HFFc6 (cell line): ENCODE data around the gene SDHAF4. TPM values are rescaled to one million over a fixed set of nuclear protein-coding genes. Genes with fewer than 3 reads are reported as not detected.

Experiments used
- DNase-seq: peaks from one replicate; pipeline ENCODE4 v3.0.0-alpha.2; 2018
- H3K27ac Mint-ChIP-seq: 2 replicates; pipeline ENCODE4 v1.8.0; 2020; ENCODE audit warnings: mild to moderate bottlenecking, mixed read lengths
- H3K27me3 Mint-ChIP-seq: 2 replicates; pipeline ENCODE4 v1.8.0; 2021; ENCODE audit warnings: mild to moderate bottlenecking, moderate library complexity, mixed read lengths; ENCODE audit not compliant: insufficient read depth
- H3K36me3 Mint-ChIP-seq: 2 replicates; pipeline ENCODE4 v1.8.0; 2021; ENCODE audit warnings: low read depth, mixed read lengths
- H3K4me1 Mint-ChIP-seq: 2 replicates; pipeline ENCODE4 v1.8.0; 2020; ENCODE audit warnings: low read depth, mixed read lengths
- H3K4me3 Mint-ChIP-seq: 2 replicates; pipeline ENCODE4 v1.8.0; 2020; ENCODE audit warnings: mild to moderate bottlenecking, moderate library complexity, mixed read lengths
- H3K9me3 Mint-ChIP-seq: 2 replicates; pipeline ENCODE4 v1.8.0; 2020; ENCODE audit warnings: mild to moderate bottlenecking, mixed read lengths
- CTCF ChIP-seq: fragments of 200-600 bp; sonication (generic); IDR thresholded peaks from 2 replicates; pipeline ENCODE4 v1.5.0; 2021; ENCODE audit warnings: antibody characterized with exemption, mild to moderate bottlenecking
- total RNA-seq, 6 experiments: library from RNA; stranded (reverse); fragmentation: NEBNext Ultra II Directional; extraction: Animal tissue kit (Norgen Biotek cat#: 25700); gene quantifications; 2 replicates in 1 of 6; 3 replicates in 5 of 6; pipeline ENCODE4 v1.2.3, GENCODE V29; 2021

SDHAF4 gene
- total RNA-seq, 6 experiments from 2014 or later, result 5.8 to 7.6 (median 6.9) TPM

- no peak for DNase-seq
- Mint-ChIP-seq H3K4me1 (peaks cover 11% of the 10 kb centered on the region), H3K4me3 (no peak overlapping the region), H3K36me3 (no peaks in the 10 kb centered on the region), H3K9me3 (no peaks in the 10 kb centered on the region), H3K27me3 (no peaks in the 10 kb centered on the region), H3K27ac (no peak overlapping the region)
- TF ChIP-seq CTCF, result no peak
Measured at GRCh38 chr6:70530023-70530422, 36.7 kb upstream of the SDHAF4 start.

- H3K36me3 Mint-ChIP-seq, result no peaks in the 10 kb centered on the region
- no peak overlapping the region for H3K27ac Mint-ChIP-seq
- DNase-seq, result no peak
- TF ChIP-seq CTCF, result no peak
- H3K4me1 Mint-ChIP-seq, result peaks cover 11% of the 10 kb centered on the region
- peaks cover 1% of the 10 kb centered on the region; the same call in 1 of the 2 replicates for H3K27me3 Mint-ChIP-seq
- no peak overlapping the region for H3K4me3 Mint-ChIP-seq
- no peaks in the 10 kb centered on the region for H3K9me3 Mint-ChIP-seq
Measured at GRCh38 chr6:70531133-70531532, 35.6 kb upstream of the SDHAF4 start.

GRCh38 chr6:70537266-70537665, 29.5 kb upstream of the SDHAF4 start:
- no peaks in the 10 kb centered on the region for H3K4me1 Mint-ChIP-seq
- peaks cover 1% of the 10 kb centered on the region; the same call in 1 of the 2 replicates for H3K27me3 Mint-ChIP-seq
- no peak overlapping the region for H3K27ac Mint-ChIP-seq
- H3K9me3 Mint-ChIP-seq, result no peaks in the 10 kb centered on the region
- no peaks in the 10 kb centered on the region for H3K36me3 Mint-ChIP-seq
- TF ChIP-seq CTCF, result no peak
- H3K4me3 Mint-ChIP-seq, result no peak overlapping the region
- DNase-seq, result no peak

- H3K36me3 Mint-ChIP-seq, result no peaks in the 10 kb centered on the region
- H3K27ac Mint-ChIP-seq, result no peak overlapping the region
- peaks cover 1% of the 10 kb centered on the region; the same call in 1 of the 2 replicates for H3K27me3 Mint-ChIP-seq
- DNase-seq, result no peak
- no peak for TF ChIP-seq CTCF
- no peaks in the 10 kb centered on the region for H3K9me3 Mint-ChIP-seq
- H3K4me1 Mint-ChIP-seq, result no peaks in the 10 kb centered on the region
- H3K4me3 Mint-ChIP-seq, result no peak overlapping the region
Measured at GRCh38 chr6:70538376-70538775, 28.4 kb upstream of the SDHAF4 start.

- peak; percentile 67 for TF ChIP-seq CTCF
- Mint-ChIP-seq H3K27me3 (peaks cover 3% of the 10 kb centered on the region), H3K4me1 (no peaks in the 10 kb centered on the region; the same call in 1 of the 2 replicates), H3K27ac (no peak overlapping the region), H3K36me3 (no peaks in the 10 kb centered on the region), H3K9me3 (no peaks in the 10 kb centered on the region), H3K4me3 (no peak overlapping the region)
- DNase-seq, result peak; percentile 47
Measured at GRCh38 chr6:70547313-70547712, 19.4 kb upstream of the SDHAF4 start.

GRCh38 chr6:70547905-70548304, 18.8 kb upstream of the SDHAF4 start:
- H3K36me3 Mint-ChIP-seq, result no peaks in the 10 kb centered on the region
- TF ChIP-seq CTCF, result no peak
- no peak for DNase-seq
- no peak overlapping the region for H3K4me3 Mint-ChIP-seq
- H3K27me3 Mint-ChIP-seq, result peaks cover 3% of the 10 kb centered on the region
- no peaks in the 10 kb centered on the region for H3K9me3 Mint-ChIP-seq
- no peak overlapping the region for H3K27ac Mint-ChIP-seq
- no peaks in the 10 kb centered on the region; the same call in 1 of the 2 replicates for H3K4me1 Mint-ChIP-seq
